Tibial nerve (tissue), 4 donors: ENCODE data around the gene DCP1B.

Source experiments
- CTCF ChIP-seq, 5 experiments: fragments of 200-600 bp in 3 of 5; fragments of 450-650 bp in 2 of 5; sonication (generic) in 3 of 5; IDR thresholded peaks; one replicate each; pipeline ENCODE4 v1.5.1; 2016 to 2019; ENCODE audit warnings: antibody characterized with exemption in 5 of 5, mild to moderate bottlenecking in 3 of 5, moderate library complexity in 2 of 5
- EP300 ChIP-seq, 2 donors: sonication (generic); formaldehyde crosslinking; IDR thresholded peaks; one replicate each; pipeline ENCODE4 v1.6.1; 2017; ENCODE audit warnings: antibody characterized with exemption in 2 of 2, mild to moderate bottlenecking in 1 of 2

DNA sequence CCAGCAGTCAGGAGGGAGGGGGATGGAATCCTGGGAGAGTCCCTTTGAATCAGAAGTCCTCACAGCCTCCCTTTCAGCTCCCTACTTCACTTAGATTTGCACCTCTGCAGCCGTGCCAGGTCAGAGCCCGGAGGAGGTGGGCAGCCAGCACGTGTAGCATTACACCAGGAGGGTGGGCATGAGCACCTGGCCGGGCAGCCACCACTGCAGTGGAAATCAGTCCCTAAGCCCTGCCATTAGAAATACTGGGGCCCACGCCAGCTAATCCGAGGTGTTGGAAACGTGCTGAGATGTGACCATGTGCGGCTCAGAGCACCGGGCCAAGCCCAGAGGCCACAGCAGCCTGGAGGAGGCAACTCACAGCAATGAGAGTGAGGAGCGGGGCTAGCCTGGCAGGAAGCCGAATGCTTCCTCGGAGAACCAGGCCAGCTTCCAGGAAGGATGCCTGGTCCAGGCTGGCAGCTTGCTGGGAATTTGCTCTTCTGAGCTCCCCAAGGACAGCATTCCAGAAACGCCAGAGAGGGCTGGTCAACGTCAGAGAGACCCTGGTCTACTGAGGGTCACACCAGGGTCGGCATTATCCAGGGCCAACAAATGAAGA, 76.4 kb downstream of the DCP1B start:
- TF ChIP-seq CTCF (IDR thresholded peaks at IDR 0.05) (no peak), EP300 (IDR thresholded peaks at IDR 0.05) (no peak)
